Kidney epithelial cell (primary cell): ENCODE data around the gene DSCAM. TPM values are rescaled to one million over a fixed set of nuclear protein-coding genes. Genes with fewer than 3 reads are reported as not detected.

Experiments
- DNase-seq: peaks from one replicate; pipeline ENCODE4 v3.0.0-alpha.2; 2010; ENCODE audit warnings: low read depth
- H3K27me3 ChIP-seq: 2 replicates; pipeline ENCODE4 v1.6.0; 2011; ENCODE audit warnings: low read length; ENCODE audit not compliant: control insufficient read depth, insufficient read depth
- H3K36me3 ChIP-seq: 2 replicates; pipeline ENCODE4 v1.5.1; 2011; ENCODE audit warnings: low read length; ENCODE audit not compliant: control insufficient read depth, insufficient read depth
- H3K4me3 ChIP-seq: 2 replicates; pipeline ENCODE4 v1.5.1; 2011; ENCODE audit warnings: low read depth, mild to moderate bottlenecking, control low read depth, low read length
- total RNA-seq: library from RNA; depleted of rRNA; stranded (reverse); fragments of >200 nt; gene quantifications from 2 replicates; pipeline ENCODE4 v1.2.3, GENCODE V29; 2015
- TF ChIP-seq, protein P1 (sequence below): IDR thresholded peaks from 2 replicates; pipeline ENCODE4 v1.5.1; 2011; ENCODE audit warnings: mild to moderate bottlenecking, moderate library complexity, low read length, control low read depth, inconsistent platforms; ENCODE audit not compliant: insufficient read depth, poor library complexity, severe bottlenecking

DSCAM gene
- total RNA-seq, 1 donor from 2014 or later, result 0.21 TPM

DNA sequence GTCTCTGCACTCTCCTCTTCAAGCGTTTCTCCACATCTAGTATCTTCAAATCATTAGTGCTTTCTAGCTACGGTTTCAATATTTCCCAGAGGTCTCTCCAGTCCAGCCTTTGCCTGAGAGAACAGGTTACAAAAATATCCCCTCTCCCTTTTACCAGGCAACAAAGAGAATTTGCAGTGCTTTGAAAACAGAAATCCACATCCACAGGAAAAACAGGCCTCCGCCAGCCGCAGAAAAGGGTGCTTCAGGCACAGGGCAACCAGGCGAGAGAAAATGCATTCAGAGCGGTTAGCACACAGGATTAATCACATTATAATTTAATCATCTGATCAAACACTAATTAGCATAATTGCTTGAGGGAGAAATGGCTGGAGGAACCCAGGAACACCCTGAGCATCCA, 13.8 kb downstream of the DSCAM start:
- DNase-seq, result no peak
- Histone ChIP-seq H3K27me3 (no peaks in the 10 kb centered on the region), H3K4me3 (no peak overlapping the region), H3K36me3 (no peaks in the 10 kb centered on the region)
- TF ChIP-seq, protein P1, sequence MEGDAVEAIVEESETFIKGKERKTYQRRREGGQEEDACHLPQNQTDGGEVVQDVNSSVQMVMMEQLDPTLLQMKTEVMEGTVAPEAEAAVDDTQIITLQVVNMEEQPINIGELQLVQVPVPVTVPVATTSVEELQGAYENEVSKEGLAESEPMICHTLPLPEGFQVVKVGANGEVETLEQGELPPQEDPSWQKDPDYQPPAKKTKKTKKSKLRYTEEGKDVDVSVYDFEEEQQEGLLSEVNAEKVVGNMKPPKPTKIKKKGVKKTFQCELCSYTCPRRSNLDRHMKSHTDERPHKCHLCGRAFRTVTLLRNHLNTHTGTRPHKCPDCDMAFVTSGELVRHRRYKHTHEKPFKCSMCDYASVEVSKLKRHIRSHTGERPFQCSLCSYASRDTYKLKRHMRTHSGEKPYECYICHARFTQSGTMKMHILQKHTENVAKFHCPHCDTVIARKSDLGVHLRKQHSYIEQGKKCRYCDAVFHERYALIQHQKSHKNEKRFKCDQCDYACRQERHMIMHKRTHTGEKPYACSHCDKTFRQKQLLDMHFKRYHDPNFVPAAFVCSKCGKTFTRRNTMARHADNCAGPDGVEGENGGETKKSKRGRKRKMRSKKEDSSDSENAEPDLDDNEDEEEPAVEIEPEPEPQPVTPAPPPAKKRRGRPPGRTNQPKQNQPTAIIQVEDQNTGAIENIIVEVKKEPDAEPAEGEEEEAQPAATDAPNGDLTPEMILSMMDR, result no peak

DNA sequence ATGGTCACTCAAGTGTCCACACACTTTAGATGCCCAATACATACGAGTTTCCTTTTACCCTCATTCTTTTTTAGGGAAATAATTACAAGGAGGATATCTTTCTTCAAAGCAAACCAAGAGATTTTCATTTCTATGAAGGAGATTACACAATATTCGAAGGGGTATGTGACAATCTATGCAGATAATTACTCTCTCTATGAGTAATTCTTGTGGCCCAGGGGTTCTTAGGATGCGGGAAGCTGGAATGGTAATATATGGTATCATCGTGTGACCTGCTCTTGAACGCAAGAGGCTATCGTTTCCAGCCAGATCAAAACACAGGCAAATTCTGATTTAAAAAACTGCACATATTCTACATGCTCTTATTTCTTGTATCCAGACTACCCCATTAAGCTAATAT, 14.6 kb downstream of the DSCAM start:
- Histone ChIP-seq H3K36me3 (no peaks in the 10 kb centered on the region), H3K4me3 (no peak overlapping the region), H3K27me3 (no peaks in the 10 kb centered on the region)
- TF ChIP-seq, protein P1, result no peak
- no peak for DNase-seq

DNA sequence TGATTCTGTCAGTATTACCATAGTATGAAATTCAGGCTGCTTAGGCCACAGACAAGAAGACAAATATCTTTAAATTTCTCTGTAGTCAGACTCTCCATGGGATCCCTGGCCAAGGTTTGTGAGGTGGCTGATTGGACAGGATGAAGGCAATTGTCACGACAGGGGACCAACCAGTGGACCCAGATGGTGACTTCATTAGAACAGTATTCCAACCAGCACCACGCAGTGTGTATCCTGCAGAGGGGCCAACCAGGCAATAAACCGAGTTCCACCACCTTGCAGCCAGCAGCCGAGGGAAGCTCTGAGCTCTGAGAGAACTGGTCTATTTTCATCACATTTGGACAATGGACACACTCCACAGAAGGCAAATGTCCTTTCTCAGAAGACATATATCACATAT, 16.1 kb downstream of the DSCAM start:
- Histone ChIP-seq H3K36me3 (no peaks in the 10 kb centered on the region), H3K4me3 (no peak overlapping the region), H3K27me3 (no peaks in the 10 kb centered on the region)
- DNase-seq, result no peak
- TF ChIP-seq, protein P1, result no peak

DNA sequence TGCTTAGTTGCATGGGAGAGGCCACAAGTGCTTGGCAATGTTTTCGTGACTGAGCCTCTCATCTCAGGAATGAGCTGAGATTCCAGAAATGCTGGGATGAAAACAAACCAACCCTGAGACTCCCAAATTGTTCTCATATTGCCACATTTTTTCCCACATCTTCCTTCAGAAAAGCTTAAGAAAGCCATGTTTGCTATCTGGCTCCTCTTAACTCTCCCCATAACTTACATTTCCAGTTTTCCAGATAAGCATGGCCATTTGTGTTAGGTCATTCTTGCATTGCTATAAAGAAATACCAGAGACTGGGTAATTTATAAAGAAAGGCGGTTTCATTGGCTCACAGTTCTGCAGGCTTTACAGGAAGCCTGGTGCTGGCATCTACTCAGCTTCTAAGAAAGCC, 17.2 kb downstream of the DSCAM start:
- TF ChIP-seq, protein P1, result no peak
- Histone ChIP-seq H3K4me3 (no peak overlapping the region), H3K27me3 (no peaks in the 10 kb centered on the region), H3K36me3 (no peaks in the 10 kb centered on the region)
- DNase-seq, result no peak

- H3K4me3 ChIP-seq, result no peak overlapping the region
- TF ChIP-seq, protein P1, result no peak
- no peaks in the 10 kb centered on the region for H3K36me3 ChIP-seq
- H3K27me3 ChIP-seq, result no peaks in the 10 kb centered on the region
- no peak for DNase-seq
These were observed 17.6 kb downstream of the DSCAM start for GRCh38 chr21:40829308-40829707.

GRCh38 chr21:40827509-40827908, 19.4 kb downstream of the DSCAM start:
- Histone ChIP-seq H3K36me3 (no peaks in the 10 kb centered on the region), H3K27me3 (no peaks in the 10 kb centered on the region), H3K4me3 (no peak overlapping the region)
- TF ChIP-seq, protein P1, result no peak
- DNase-seq, result no peak
